Loucy (cell line): ENCODE measurements around the gene CFAP157.

Source experiments
- H2AFZ ChIP-seq: fragments of 200-600 bp; sonication (generic); 2 replicates; pipeline ENCODE4 v1.6.0; 2016; ENCODE audit warnings: antibody characterized with exemption, mild to moderate bottlenecking, low read length, moderate library complexity
- H3F3A ChIP-seq: fragments of 200-600 bp; 2 replicates; pipeline ENCODE4 v1.6.0; 2016; ENCODE audit warnings: antibody characterized with exemption, low read depth, mild to moderate bottlenecking
- H3K27me3 ChIP-seq: fragments of 200-600 bp; sonication (generic); 2 replicates; pipeline ENCODE4 v1.6.1; 2014; ENCODE audit warnings: low read length, mild to moderate bottlenecking; ENCODE audit not compliant: insufficient read depth, poor library complexity, severe bottlenecking
- H3K36me3 ChIP-seq: fragments of 200-600 bp; sonication (generic); 2 replicates; pipeline ENCODE4 v1.6.1; 2016; ENCODE audit warnings: low read length; ENCODE audit not compliant: insufficient read depth
- H3K4me1 ChIP-seq: fragments of 200-600 bp; sonication (generic); 2 replicates; pipeline ENCODE4 v1.5.1; 2014; ENCODE audit warnings: low read length, mild to moderate bottlenecking; ENCODE audit not compliant: insufficient read depth, poor library complexity, severe bottlenecking
- H3K4me2 ChIP-seq: fragments of 200-600 bp; sonication (generic); 2 replicates; pipeline ENCODE4 v1.6.0; 2014; ENCODE audit warnings: antibody characterized with exemption, low read length, low read depth, mild to moderate bottlenecking; ENCODE audit not compliant: poor library complexity, severe bottlenecking
- H3K4me3 ChIP-seq: fragments of 200-600 bp; sonication (generic); 2 replicates; pipeline ENCODE4 v1.5.1; 2014; ENCODE audit warnings: low read length, mild to moderate bottlenecking, mixed read lengths; ENCODE audit not compliant: poor library complexity, severe bottlenecking
- H3K79me2 ChIP-seq: fragments of 200-600 bp; sonication (generic); 2 replicates; pipeline ENCODE4 v1.6.1; 2014; ENCODE audit warnings: low read length; ENCODE audit not compliant: insufficient read depth
- H3K9ac ChIP-seq: fragments of 200-600 bp; sonication (generic); 2 replicates; pipeline ENCODE4 v1.6.0; 2014; ENCODE audit warnings: mild to moderate bottlenecking, low read depth, low read length, moderate library complexity; ENCODE audit not compliant: poor library complexity, severe bottlenecking
- H3K9me2 ChIP-seq: fragments of 200-600 bp; sonication (generic); replicated peaks from 2 replicates; pipeline ENCODE4 v1.6.1; 2016; ENCODE audit warnings: low read depth, low read length, mixed read lengths
- H3K9me3 ChIP-seq: fragments of 200-600 bp; sonication (generic); 2 replicates; pipeline ENCODE4 v1.6.1; 2014; ENCODE audit warnings: mild to moderate bottlenecking, antibody characterized with exemption, low read length, low read depth; ENCODE audit not compliant: insufficient read depth
- H4K20me1 ChIP-seq: fragments of 200-600 bp; sonication (generic); 2 replicates; pipeline ENCODE4 v1.6.0; 2014; ENCODE audit warnings: antibody characterized with exemption, low read length, mild to moderate bottlenecking; ENCODE audit not compliant: insufficient read depth, poor library complexity, severe bottlenecking
- CTCF ChIP-seq: fragments of 200-600 bp; sonication (generic); conservative IDR thresholded peaks from 2 replicates; pipeline ENCODE4 v1.5.1; 2014; ENCODE audit warnings: mild to moderate bottlenecking, antibody characterized with exemption, low read length
- EZH2phosphoT487 ChIP-seq: fragments of 200-600 bp; IDR thresholded peaks from 2 replicates; pipeline ENCODE4 v1.6.1; 2018; ENCODE audit warnings: antibody characterized with exemption, mild to moderate bottlenecking, moderate library complexity, borderline replicate concordance

CFAP157 gene

DNA sequence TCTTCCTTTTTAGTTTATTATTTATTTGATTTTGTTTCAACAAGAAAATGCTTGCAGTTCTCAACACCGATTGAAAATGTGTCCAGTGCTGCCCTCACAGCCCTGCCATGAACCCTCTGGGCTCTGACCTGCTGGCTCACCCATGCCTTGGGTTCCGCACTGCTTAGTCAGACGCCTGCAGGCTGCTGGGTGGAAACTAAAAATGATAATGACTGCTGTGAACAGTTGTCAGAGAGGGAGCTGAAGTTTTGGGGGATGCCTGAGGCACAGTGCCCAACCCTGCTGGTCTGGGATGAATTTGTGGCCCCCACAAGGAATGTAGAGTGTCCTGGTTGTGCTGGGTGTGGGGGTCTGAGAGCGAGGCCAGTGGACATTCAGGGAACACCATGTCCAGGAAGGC, 22.2 kb upstream of the CFAP157 start:
- H3K9me3 ChIP-seq, result no peaks in the 10 kb centered on the region
- no peaks in the 10 kb centered on the region for H3K4me1 ChIP-seq
- H3K4me3 ChIP-seq, result no peak overlapping the region
- no peaks in the 10 kb centered on the region for H4K20me1 ChIP-seq
- no peaks in the 10 kb centered on the region for H3K9me2 ChIP-seq
- TF ChIP-seq CTCF (no peak), EZH2phosphoT487 (no peak)
- no peaks in the 10 kb centered on the region for H3K27me3 ChIP-seq
- H3K79me2 ChIP-seq, result no peaks in the 10 kb centered on the region
- no peak overlapping the region for H3K9ac ChIP-seq
- H3K36me3 ChIP-seq, result peaks cover 70% of the 10 kb centered on the region; the same call in 1 of the 2 replicates
- no peaks in the 10 kb centered on the region for H3F3A ChIP-seq
- no peak overlapping the region for H2AFZ ChIP-seq
- H3K4me2 ChIP-seq, result no peak overlapping the region

- no peaks in the 10 kb centered on the region for H3K9me2 ChIP-seq
- TF ChIP-seq EZH2phosphoT487 (no peak), CTCF (no peak)
- H3F3A ChIP-seq, result no peaks in the 10 kb centered on the region
- H3K4me1 ChIP-seq, result no peaks in the 10 kb centered on the region
- no peak overlapping the region for H3K9ac ChIP-seq
- H3K9me3 ChIP-seq, result no peaks in the 10 kb centered on the region
- H3K36me3 ChIP-seq, result peaks cover 63% of the 10 kb centered on the region; the same call in 1 of the 2 replicates
- no peak overlapping the region for H3K4me3 ChIP-seq
- H3K27me3 ChIP-seq, result no peaks in the 10 kb centered on the region
- no peaks in the 10 kb centered on the region for H4K20me1 ChIP-seq
- no peak overlapping the region for H3K4me2 ChIP-seq
- no peaks in the 10 kb centered on the region for H3K79me2 ChIP-seq
- H2AFZ ChIP-seq, result no peak overlapping the region
Observed at GRCh38 chr9:127686461-127687393, 20.1 kb upstream of the CFAP157 start.

GRCh38 chr9:127689329-127690000, 17.3 kb upstream of the CFAP157 start:
- no peaks in the 10 kb centered on the region for H3K4me1 ChIP-seq
- H3K9me3 ChIP-seq, result no peaks in the 10 kb centered on the region
- TF ChIP-seq EZH2phosphoT487 (no peak), CTCF (no peak)
- no peaks in the 10 kb centered on the region for H4K20me1 ChIP-seq
- H3K36me3 ChIP-seq, result peaks cover 40% of the 10 kb centered on the region; the same call in 1 of the 2 replicates
- H3K27me3 ChIP-seq, result no peaks in the 10 kb centered on the region
- H2AFZ ChIP-seq, result no peak overlapping the region
- no peaks in the 10 kb centered on the region for H3K9me2 ChIP-seq
- H3K4me3 ChIP-seq, result no peak overlapping the region
- no peak overlapping the region for H3K9ac ChIP-seq
- no peaks in the 10 kb centered on the region for H3F3A ChIP-seq
- no peaks in the 10 kb centered on the region for H3K79me2 ChIP-seq
- no peak overlapping the region for H3K4me2 ChIP-seq
